ENCODE results near the gene LAMP1.
"Not testable (repeated sequence)": the region's sequence is repeated elsewhere in the genome, so short reads cannot be mapped to it uniquely, and the experiment has no call there.

Gene LAMP1

DNA sequence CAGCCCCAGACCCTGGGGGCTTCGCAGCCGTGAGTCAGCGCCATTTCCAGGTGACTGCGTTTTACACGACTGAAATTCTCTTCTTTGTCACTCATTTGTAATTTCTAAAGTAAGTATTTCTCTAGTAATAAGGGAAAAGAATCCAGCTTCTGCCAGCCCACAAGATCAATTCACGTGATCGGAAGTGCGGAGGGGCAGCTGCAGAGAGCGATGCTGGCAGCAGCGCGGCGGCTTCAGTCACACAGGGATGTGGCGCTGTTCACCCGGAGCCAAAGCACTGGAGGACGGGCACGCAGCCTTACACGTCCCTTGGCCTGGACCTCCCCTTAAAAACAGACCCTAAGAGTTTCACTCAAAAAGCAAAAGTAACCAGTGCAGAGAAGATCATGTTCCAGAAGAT lies 48.4 kb downstream of the LAMP1 start:
- DNase-seq (ENCODE audit: extremely low read depth, low read depth) = no peak
- no peak overlapping the region for H3K4me3 ChIP-seq (replicated peaks; ENCODE audit: low read depth, low read length)
- no peak for TF ChIP-seq CTCF (IDR thresholded peaks at IDR 0.05; ENCODE audit: low read depth, low read length, missing control alignments)

DNA sequence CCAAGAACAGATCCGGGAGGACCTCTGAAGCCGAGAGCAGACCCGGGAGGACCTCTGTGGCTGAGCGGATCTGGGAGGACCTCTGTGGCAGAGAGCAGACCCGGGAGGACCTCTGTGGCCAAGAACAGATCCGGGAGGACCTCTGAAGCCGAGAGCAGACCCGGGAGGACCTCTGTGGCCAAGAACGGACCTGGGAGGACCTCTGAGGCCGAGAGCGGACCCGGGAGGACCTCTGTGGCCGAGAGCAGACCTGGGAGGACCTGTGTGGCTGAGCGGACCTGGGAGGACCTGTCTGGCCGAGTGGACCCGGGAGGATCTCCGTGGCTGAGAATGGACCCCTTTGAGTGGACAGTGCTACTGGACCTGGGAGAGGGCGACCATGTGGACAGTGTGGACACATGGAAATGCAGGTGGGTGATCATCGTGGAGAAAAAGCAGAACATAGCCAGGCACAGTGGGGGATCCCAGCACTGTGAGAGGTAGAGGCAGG lies 50.7 kb downstream of the LAMP1 start:
- H3K4me3 ChIP-seq (replicated peaks; ENCODE audit: low read depth, low read length); DNase-seq (ENCODE audit: extremely low read depth, low read depth): not testable (repeated sequence)

GRCh38 chr13:113348591-113348990 lies 51.6 kb downstream of the LAMP1 start:
- H3K4me3 ChIP-seq (replicated peaks; ENCODE audit: low read depth, low read length) = no peak overlapping the region
- TF ChIP-seq CTCF (IDR thresholded peaks at IDR 0.05; ENCODE audit: low read depth, low read length, missing control alignments) = no peak
- DNase-seq (ENCODE audit: extremely low read depth, low read depth) = no peak

- TF ChIP-seq CTCF (IDR thresholded peaks at IDR 0.05; ENCODE audit: low read depth, low read length, missing control alignments) = no peak
- no peak for DNase-seq (ENCODE audit: extremely low read depth, low read depth)
- no peak overlapping the region for H3K4me3 ChIP-seq (replicated peaks; ENCODE audit: low read depth, low read length)
Observed at GRCh38 chr13:113349050-113349449, 52.0 kb downstream of the LAMP1 start.

DNA sequence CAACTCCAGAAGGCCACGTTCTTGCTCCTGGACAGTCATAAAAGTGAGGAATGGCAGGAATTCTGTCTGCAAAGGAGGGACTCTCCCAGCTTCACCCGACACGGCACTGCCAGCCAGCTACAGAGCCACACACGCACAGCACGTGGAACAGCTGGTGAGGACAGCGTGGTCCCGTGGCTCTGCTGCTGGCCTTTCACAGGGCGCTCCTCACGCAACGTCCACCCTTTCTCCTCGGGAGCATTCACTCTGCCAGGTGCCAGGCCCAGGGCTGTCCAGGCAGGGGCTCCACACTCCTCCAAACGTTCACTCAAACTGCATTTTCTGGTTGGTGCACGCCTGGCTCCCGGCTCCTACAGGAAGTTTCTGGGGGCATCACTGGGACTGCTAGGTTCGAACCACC lies 52.5 kb downstream of the LAMP1 start:
- H3K4me3 ChIP-seq (replicated peaks; ENCODE audit: low read depth, low read length) = no peak overlapping the region
- no peak for DNase-seq (ENCODE audit: extremely low read depth, low read depth)
- no peak for TF ChIP-seq CTCF (IDR thresholded peaks at IDR 0.05; ENCODE audit: low read depth, low read length, missing control alignments)

DNA sequence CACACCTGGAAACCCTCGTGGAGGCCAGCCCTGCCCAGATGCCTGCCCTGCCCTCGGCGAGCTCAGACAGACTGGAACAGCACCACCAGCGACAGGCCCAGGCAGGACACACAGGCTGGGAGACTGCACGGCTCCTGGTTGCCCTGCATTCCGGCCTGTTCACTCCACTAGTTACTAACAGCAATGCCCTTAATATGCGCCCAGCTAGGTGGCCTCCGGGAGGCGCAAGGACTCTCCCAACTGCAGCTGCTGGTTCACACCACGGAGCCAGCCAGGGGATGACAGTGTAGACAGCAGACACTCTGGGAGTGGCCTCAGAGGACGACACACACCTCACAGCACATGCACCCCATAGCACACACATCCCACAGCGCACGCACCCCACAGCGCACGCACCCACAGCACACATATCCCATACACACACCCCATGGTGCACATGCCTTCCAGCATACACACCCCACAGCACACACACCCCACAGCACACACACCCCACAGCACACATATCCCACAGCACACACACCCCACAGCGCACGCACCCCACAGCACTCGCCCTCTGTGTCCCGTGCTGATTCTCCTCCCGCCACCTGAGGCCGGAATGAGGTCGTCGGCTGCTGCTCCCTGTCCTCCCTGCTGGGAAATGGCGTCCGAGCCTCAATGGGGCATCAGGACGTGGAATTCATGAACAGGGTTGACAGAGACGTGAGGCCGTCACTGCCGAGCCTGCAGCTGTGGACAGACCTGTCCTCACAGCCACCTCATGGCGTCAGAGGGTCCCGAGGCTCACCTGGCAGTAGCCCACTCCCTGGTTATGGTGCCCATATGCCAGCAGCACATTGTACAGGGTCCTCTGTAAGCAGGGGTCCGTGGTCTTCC lies 53.3 kb downstream of the LAMP1 start:
- TF ChIP-seq CTCF (IDR thresholded peaks at IDR 0.05; ENCODE audit: low read depth, low read length, missing control alignments) = peak; percentile 11
- H3K4me3 ChIP-seq (replicated peaks; ENCODE audit: low read depth, low read length) = no peak overlapping the region
- no peak for DNase-seq (ENCODE audit: extremely low read depth, low read depth)

- DNase-seq (ENCODE audit: extremely low read depth, low read depth) = no peak
- no peak overlapping the region for H3K4me3 ChIP-seq (replicated peaks; ENCODE audit: low read depth, low read length)
- TF ChIP-seq CTCF (IDR thresholded peaks at IDR 0.05; ENCODE audit: low read depth, low read length, missing control alignments) = no peak
Observed at GRCh38 chr13:113350938-113351335, 53.9 kb downstream of the LAMP1 start.

Data from HFF-Myc (cell line).